A549 (cell line): ENCODE results near the gene STRADB. TPM values are rescaled to one million over a fixed set of nuclear protein-coding genes. Genes with fewer than 3 reads are reported as not detected.

Source experiments
- ATAC-seq, 2 experiments: fragments of 200-7000 bp in 1 of 2; fragments of >200 bp in 1 of 2; cut with Nextera tagmentation in 1 of 2; cut with Tn5 transposase in 1 of 2; 3 replicates each; pipeline versions ENCODE4 v1.8.0 to v1.9.1; 2018 to 2020; ENCODE audit warnings: mild to moderate bottlenecking in 1 of 2, moderate library complexity in 1 of 2
- CTCF ChIA-PET: fragments of 300-600 bp; sonication (Branson Sonifier 250); formaldehyde crosslinking; extraction: SDS; loops from one replicate; lab custom pipeline; 2021; ENCODE audit warnings: antibody characterized with exemption, inconsistent platforms; lab: Yijun Ruan, JAX
- POLR2A ChIA-PET: fragments of 350-600 bp; formaldehyde crosslinking; extraction: SDS; loops from one replicate; lab custom pipeline; 2021; ENCODE audit warnings: antibody characterized with exemption, inconsistent platforms; lab: Yijun Ruan, JAX
- DNase-seq, 2 experiments: peaks; one replicate each; pipeline versions ENCODE4 v3.0.0 to v3.0.0-alpha.2; 2011 to 2016; ENCODE audit warnings: low read depth in 1 of 2, low spot score in 1 of 2
- FAIRE-seq: peaks from 2 replicates; lab custom pipeline; 2011; peaks lifted over from hg19 to GRCh38; lab: Jason Lieb, UNC
- H3K27ac ChIP-seq, 2 experiments: fragments of >200 bp; sonication (Bioruptor Twin); formaldehyde crosslinking; 3 replicates each; pipeline ENCODE4 v1.5.1; 2016 to 2017
- H3K4me1 ChIP-seq: fragments of >200 bp; sonication (Bioruptor Twin); formaldehyde crosslinking; 3 replicates; pipeline ENCODE4 v1.6.1; 2016
- H3K4me2 ChIP-seq: fragments of >200 bp; sonication (Bioruptor Twin); formaldehyde crosslinking; 3 replicates; pipeline ENCODE4 v1.6.1; 2016
- H3K4me3 ChIP-seq: fragments of >200 bp; sonication (Bioruptor Twin); formaldehyde crosslinking; 3 replicates; pipeline ENCODE4 v1.5.1; 2016
- H3K9me3 ChIP-seq: fragments of >200 bp; sonication (Bioruptor Twin); formaldehyde crosslinking; 3 replicates; pipeline ENCODE4 v1.6.1; 2016
- CBX2 ChIP-seq: fragments of 200-600 bp; sonication (generic); IDR thresholded peaks from 2 replicates; pipeline ENCODE4 v1.6.1; 2016; ENCODE audit warnings: low read depth, mild to moderate bottlenecking, borderline replicate concordance
- CHD2 ChIP-seq: fragments of 150-350 bp; IDR thresholded peaks from 2 replicates; pipeline ENCODE4 v1.6.1; 2014; ENCODE audit warnings: low read length; ENCODE audit not compliant: partially characterized antibody
- CHD4 ChIP-seq: fragments of 200-600 bp; sonication (generic); IDR thresholded peaks from 2 replicates; pipeline ENCODE4 v1.6.1; 2016; ENCODE audit warnings: antibody characterized with exemption, mild to moderate bottlenecking, borderline replicate concordance
- EHF ChIP-seq: fragments of 250-450 bp; sonication (Bioruptor Pico); IDR thresholded peaks from 2 replicates; pipeline ENCODE4 v1.5.0; 2020; ENCODE audit warnings: mild to moderate bottlenecking
- EHMT2 ChIP-seq: fragments of 200-600 bp; sonication (generic); IDR thresholded peaks from 2 replicates; pipeline ENCODE4 v1.6.1; 2016; ENCODE audit warnings: antibody characterized with exemption, low read depth, mild to moderate bottlenecking, moderate library complexity
- EP300 ChIP-seq, 2 experiments: fragments of >200 bp; sonication (Bioruptor Twin); formaldehyde crosslinking; IDR thresholded peaks; 2 replicates in 1 of 2; 3 replicates in 1 of 2; pipeline ENCODE4 v1.6.1; 2016 to 2017
- GATA3 ChIP-seq: IDR thresholded peaks from 2 replicates; pipeline ENCODE4 v1.6.1; 2012; ENCODE audit warnings: borderline replicate concordance
- HEYL ChIP-seq: fragments of 250-450 bp; sonication (Bioruptor Pico); IDR thresholded peaks from 2 replicates; pipeline ENCODE4 v1.8.0; 2021; ENCODE audit warnings: mild to moderate bottlenecking, moderate library complexity
- MAFK ChIP-seq: fragments of 450-650 bp; IDR thresholded peaks from 2 replicates; pipeline ENCODE4 v1.6.1; 2014; ENCODE audit not compliant: partially characterized antibody
- MAZ ChIP-seq: fragments of 150-350 bp; IDR thresholded peaks from 2 replicates; pipeline ENCODE4 v1.6.1; 2014; ENCODE audit warnings: antibody characterized with exemption, low read depth, low read length, borderline replicate concordance
- MYC ChIP-seq: IDR thresholded peaks from 2 replicates; pipeline ENCODE4 v1.6.1; 2012; ENCODE audit warnings: mild to moderate bottlenecking, inconsistent platforms, low read length, improper control_type of control experiment, borderline replicate concordance
- NFE2L2 ChIP-seq: fragments of 150-350 bp; conservative IDR thresholded peaks from 2 replicates; pipeline ENCODE4 v1.6.1; 2014; ENCODE audit warnings: low read length
- POLR2A ChIP-seq: IDR thresholded peaks from 2 replicates; pipeline ENCODE4 v1.6.1; 2012; ENCODE audit warnings: mild to moderate bottlenecking, low read length
- POLR2AphosphoS2 ChIP-seq: conservative IDR thresholded peaks from 2 replicates; pipeline ENCODE4 v1.6.1; 2012; ENCODE audit warnings: low read length, improper control_type of control experiment, inconsistent platforms
- RCOR1 ChIP-seq: fragments of 150-350 bp; IDR thresholded peaks from 2 replicates; pipeline ENCODE4 v1.6.1; 2014; ENCODE audit warnings: antibody characterized with exemption, low read length, low read depth
- TFCP2L1 ChIP-seq: fragments of 250-450 bp; sonication (Bioruptor Pico); IDR thresholded peaks from 2 replicates; pipeline ENCODE4 v1.5.0; 2021; ENCODE audit warnings: mild to moderate bottlenecking
- TP53 ChIP-seq: fragments of 250-450 bp; sonication (Bioruptor Pico); IDR thresholded peaks from 2 replicates; pipeline ENCODE4 v1.5.0; 2021; ENCODE audit warnings: mild to moderate bottlenecking, moderate library complexity
- ZSCAN20 ChIP-seq: fragments of 250-450 bp; sonication (Bioruptor Pico); IDR thresholded peaks from 2 replicates; pipeline ENCODE4 v1.8.0; 2022; ENCODE audit warnings: mild to moderate bottlenecking, moderate library complexity
- WGBS: methylation state at CpG from one replicate; pipeline ENCODE4 v1.1.6; 2017; ENCODE audit errors: missing lambda C conversion rate; 5-methylcytosine and 5-hydroxymethylcytosine counted together
- polyA plus RNA-seq, 4 experiments: library from polyadenylated mRNA; depleted of rRNA in 3 of 4; stranded (reverse); fragments of >200 nt; fragmentation: RNase III in 1 of 4; extraction: RNeasy Plus Mini Kit Qiagen cat#74134 plus additional on column Dnase treatment in 1 of 4; gene quantifications; 2 replicates in 3 of 4; 3 replicates in 1 of 4; pipeline ENCODE4 v1.2.3, GENCODE V29; 2011 to 2017
- TF ChIP-seq, protein P1 (sequence below): fragments of >200 bp; sonication (Bioruptor Twin); formaldehyde crosslinking; IDR thresholded peaks from 3 replicates; pipeline ENCODE4 v1.5.1; 2016
- TF ChIP-seq, protein P2 (sequence below): fragments of >200 bp; sonication (Bioruptor Twin); formaldehyde crosslinking; IDR thresholded peaks from 2 replicates; pipeline ENCODE4 v1.6.1; 2016
- TF ChIP-seq, protein P3 (sequence below): fragments of 450-650 bp; IDR thresholded peaks from 2 replicates; pipeline ENCODE4 v1.6.1; 2014; ENCODE audit warnings: antibody characterized with exemption
- TF ChIP-seq, protein P4 (sequence below): IDR thresholded peaks from 2 replicates; pipeline ENCODE4 v1.6.1; 2012; ENCODE audit warnings: low read depth, borderline replicate concordance
- TF ChIP-seq, protein P5 (sequence below): fragments of 200-600 bp; sonication (generic); IDR thresholded peaks from 2 replicates; pipeline ENCODE4 v1.6.1; 2016; ENCODE audit warnings: antibody characterized with exemption, mild to moderate bottlenecking, moderate library complexity
- TF ChIP-seq, protein P6 (sequence below): IDR thresholded peaks from 2 replicates; pipeline ENCODE4 v1.6.1; 2012

Gene STRADB
- polyA plus RNA-seq, 2 of the 4 experiments (the other 2 are of a cell fraction): 24.0 to 29.0 TPM

DNA sequence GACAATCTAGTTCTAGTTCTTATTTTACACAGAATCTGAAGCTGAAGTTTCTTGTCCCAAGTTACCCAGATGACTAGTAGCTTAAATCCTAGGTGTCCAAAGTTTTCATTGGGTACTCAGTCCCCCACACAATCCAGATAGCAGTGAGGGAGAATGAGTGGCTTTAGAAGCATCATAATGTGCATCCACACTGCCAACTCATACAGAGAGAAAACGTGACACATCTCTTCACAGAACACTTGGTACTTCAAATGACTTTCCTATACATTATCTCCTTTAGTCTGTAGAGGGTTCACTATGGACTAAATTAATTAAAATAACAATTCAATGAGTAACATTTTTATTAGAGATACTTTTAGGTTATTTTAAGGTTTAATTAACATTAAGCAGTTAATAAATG is 45.2 kb downstream of the STRADB start:
- TF ChIP-seq TFCP2L1 (CRISPR knock-in tag) (no peak), RCOR1 (no peak), EHMT2 (no peak), NFE2L2 (no peak), CHD2 (no peak), ZSCAN20 (CRISPR knock-in tag) (no peak), MAZ (no peak), EHF (no peak), EP300 (IDR thresholded peaks at IDR 0.05) (no peak), HEYL (no peak), MAFK (no peak), CHD4 (no peak), POLR2AphosphoS2 (no peak), GATA3 (no peak)
- TF ChIP-seq, protein P1, sequence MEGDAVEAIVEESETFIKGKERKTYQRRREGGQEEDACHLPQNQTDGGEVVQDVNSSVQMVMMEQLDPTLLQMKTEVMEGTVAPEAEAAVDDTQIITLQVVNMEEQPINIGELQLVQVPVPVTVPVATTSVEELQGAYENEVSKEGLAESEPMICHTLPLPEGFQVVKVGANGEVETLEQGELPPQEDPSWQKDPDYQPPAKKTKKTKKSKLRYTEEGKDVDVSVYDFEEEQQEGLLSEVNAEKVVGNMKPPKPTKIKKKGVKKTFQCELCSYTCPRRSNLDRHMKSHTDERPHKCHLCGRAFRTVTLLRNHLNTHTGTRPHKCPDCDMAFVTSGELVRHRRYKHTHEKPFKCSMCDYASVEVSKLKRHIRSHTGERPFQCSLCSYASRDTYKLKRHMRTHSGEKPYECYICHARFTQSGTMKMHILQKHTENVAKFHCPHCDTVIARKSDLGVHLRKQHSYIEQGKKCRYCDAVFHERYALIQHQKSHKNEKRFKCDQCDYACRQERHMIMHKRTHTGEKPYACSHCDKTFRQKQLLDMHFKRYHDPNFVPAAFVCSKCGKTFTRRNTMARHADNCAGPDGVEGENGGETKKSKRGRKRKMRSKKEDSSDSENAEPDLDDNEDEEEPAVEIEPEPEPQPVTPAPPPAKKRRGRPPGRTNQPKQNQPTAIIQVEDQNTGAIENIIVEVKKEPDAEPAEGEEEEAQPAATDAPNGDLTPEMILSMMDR: no peak
- TF ChIP-seq, protein P2, sequence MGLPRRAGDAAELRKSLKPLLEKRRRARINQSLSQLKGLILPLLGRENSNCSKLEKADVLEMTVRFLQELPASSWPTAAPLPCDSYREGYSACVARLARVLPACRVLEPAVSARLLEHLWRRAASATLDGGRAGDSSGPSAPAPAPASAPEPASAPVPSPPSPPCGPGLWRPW: no peak
- TF ChIP-seq, protein P3, sequence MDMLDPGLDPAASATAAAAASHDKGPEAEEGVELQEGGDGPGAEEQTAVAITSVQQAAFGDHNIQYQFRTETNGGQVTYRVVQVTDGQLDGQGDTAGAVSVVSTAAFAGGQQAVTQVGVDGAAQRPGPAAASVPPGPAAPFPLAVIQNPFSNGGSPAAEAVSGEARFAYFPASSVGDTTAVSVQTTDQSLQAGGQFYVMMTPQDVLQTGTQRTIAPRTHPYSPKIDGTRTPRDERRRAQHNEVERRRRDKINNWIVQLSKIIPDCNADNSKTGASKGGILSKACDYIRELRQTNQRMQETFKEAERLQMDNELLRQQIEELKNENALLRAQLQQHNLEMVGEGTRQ: no peak
- TF ChIP-seq, protein P4, sequence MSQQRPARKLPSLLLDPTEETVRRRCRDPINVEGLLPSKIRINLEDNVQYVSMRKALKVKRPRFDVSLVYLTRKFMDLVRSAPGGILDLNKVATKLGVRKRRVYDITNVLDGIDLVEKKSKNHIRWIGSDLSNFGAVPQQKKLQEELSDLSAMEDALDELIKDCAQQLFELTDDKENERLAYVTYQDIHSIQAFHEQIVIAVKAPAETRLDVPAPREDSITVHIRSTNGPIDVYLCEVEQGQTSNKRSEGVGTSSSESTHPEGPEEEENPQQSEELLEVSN: no peak
- TF ChIP-seq, protein P5, sequence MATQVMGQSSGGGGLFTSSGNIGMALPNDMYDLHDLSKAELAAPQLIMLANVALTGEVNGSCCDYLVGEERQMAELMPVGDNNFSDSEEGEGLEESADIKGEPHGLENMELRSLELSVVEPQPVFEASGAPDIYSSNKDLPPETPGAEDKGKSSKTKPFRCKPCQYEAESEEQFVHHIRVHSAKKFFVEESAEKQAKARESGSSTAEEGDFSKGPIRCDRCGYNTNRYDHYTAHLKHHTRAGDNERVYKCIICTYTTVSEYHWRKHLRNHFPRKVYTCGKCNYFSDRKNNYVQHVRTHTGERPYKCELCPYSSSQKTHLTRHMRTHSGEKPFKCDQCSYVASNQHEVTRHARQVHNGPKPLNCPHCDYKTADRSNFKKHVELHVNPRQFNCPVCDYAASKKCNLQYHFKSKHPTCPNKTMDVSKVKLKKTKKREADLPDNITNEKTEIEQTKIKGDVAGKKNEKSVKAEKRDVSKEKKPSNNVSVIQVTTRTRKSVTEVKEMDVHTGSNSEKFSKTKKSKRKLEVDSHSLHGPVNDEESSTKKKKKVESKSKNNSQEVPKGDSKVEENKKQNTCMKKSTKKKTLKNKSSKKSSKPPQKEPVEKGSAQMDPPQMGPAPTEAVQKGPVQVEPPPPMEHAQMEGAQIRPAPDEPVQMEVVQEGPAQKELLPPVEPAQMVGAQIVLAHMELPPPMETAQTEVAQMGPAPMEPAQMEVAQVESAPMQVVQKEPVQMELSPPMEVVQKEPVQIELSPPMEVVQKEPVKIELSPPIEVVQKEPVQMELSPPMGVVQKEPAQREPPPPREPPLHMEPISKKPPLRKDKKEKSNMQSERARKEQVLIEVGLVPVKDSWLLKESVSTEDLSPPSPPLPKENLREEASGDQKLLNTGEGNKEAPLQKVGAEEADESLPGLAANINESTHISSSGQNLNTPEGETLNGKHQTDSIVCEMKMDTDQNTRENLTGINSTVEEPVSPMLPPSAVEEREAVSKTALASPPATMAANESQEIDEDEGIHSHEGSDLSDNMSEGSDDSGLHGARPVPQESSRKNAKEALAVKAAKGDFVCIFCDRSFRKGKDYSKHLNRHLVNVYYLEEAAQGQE: no peak
- no peak for FAIRE-seq
- no peak for ATAC-seq
- CTCF ChIA-PET: no interaction called here
- 21% methylated on average over 1 of the region's 1 CpG for WGBS
- Histone ChIP-seq H3K4me1 (no peaks in the 10 kb centered on the region), H3K4me3 (no peak overlapping the region), H3K27ac (no peak overlapping the region), H3K9me3 (no peaks in the 10 kb centered on the region), H3K4me2 (no peak overlapping the region)
- POLR2A ChIA-PET: no interaction called here
- no peak for DNase-seq

DNA sequence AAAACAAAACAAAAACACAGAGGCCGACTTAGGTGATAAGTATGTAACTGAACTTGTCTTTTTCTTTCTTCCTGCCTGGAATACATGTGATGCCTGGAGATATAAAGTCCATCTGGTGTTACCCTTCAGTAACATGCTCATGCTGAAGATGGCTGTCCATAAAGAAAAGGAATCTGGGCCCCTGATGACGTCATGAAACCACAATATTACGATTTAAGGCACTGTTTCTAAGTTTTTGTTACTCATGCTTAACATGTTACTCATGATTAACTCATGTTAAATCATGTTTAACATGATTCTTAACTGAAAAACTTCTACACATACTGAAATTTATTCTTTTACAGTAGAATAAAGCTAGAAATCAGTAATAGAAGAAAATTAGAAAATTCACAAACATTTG is 49.0 kb downstream of the STRADB start:
- no peak for TF ChIP-seq CHD2
- TF ChIP-seq CBX2: no peak
- TF ChIP-seq MYC: no peak
- TF ChIP-seq, protein P6, sequence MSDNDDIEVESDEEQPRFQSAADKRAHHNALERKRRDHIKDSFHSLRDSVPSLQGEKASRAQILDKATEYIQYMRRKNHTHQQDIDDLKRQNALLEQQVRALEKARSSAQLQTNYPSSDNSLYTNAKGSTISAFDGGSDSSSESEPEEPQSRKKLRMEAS: no peak
- TF ChIP-seq POLR2AphosphoS2: no peak
- TF ChIP-seq, protein P2: no peak
- no peak for TF ChIP-seq ZSCAN20 (CRISPR knock-in tag)
- no peak for TF ChIP-seq POLR2A
- TF ChIP-seq TP53 (CRISPR knock-in tag): no peak
- TF ChIP-seq, all 56 proteins: peak for 0
- H3K4me3 ChIP-seq: no peak overlapping the region
- FAIRE-seq (no peak), DNase-seq (no peak), ATAC-seq (no peak)
- H3K27ac ChIP-seq: no peak overlapping the region
- ChIA-PET CTCF (no interaction called here), POLR2A (no interaction called here)
- no peaks in the 10 kb centered on the region for H3K4me1 ChIP-seq
- 36% methylated on average over 3 of the region's 3 CpGs for WGBS
- peaks cover 16% of the 10 kb centered on the region for H3K9me3 ChIP-seq
- no peak overlapping the region for H3K4me2 ChIP-seq
